ENCODE data around the gene KHDC4.

GRCh38 chr1:155910621-155911121, 23.5 kb downstream of the KHDC4 start:
- TF ChIP-seq POLR2AphosphoS5 (IDR thresholded peaks at IDR 0.05; ENCODE audit: borderline replicate concordance, low read depth, low read length) = no peak
- no peak for TF ChIP-seq EZH2 (IDR thresholded peaks at IDR 0.05)
